HS-27A (cell line): ENCODE results near the gene GCNT1.
"Not testable (repeated sequence)": the region's sequence is repeated elsewhere in the genome, so short reads cannot be mapped to it uniquely, and the experiment has no call there.

Source experiments
- DNase-seq: peaks from one replicate; pipeline ENCODE4 v3.0.0-alpha.2; 2012; ENCODE audit warnings: low read depth, missing footprints

The GCNT1 gene

GRCh38 chr9:76490249-76490990 lies 31.4 kb downstream of the GCNT1 start:
- no peak for DNase-seq

GRCh38 chr9:76491056-76491455 lies 32.1 kb downstream of the GCNT1 start:
- not testable (repeated sequence) for DNase-seq

GRCh38 chr9:76493496-76493895 lies 34.5 kb downstream of the GCNT1 start:
- DNase-seq, result not testable (repeated sequence)

- DNase-seq, result no peak
These were observed 41.1 kb downstream of the GCNT1 start for GRCh38 chr9:76500061-76500460.

- DNase-seq, result no peak
These were observed 43.8 kb downstream of the GCNT1 start for GRCh38 chr9:76502746-76503145.

GRCh38 chr9:76510041-76510440 lies 51.1 kb downstream of the GCNT1 start:
- no peak for DNase-seq

- DNase-seq, result no peak
These were observed 51.5 kb downstream of the GCNT1 start for GRCh38 chr9:76510446-76510845.

GRCh38 chr9:76512826-76513225 lies 53.8 kb downstream of the GCNT1 start:
- no peak for DNase-seq

- DNase-seq, result no peak
These were observed 57.4 kb downstream of the GCNT1 start for GRCh38 chr9:76516350-76516749.

- DNase-seq, result no peak
These were observed 57.9 kb downstream of the GCNT1 start for GRCh38 chr9:76516871-76517270.

- DNase-seq, result no peak
These were observed 60.3 kb downstream of the GCNT1 start for GRCh38 chr9:76519075-76519835.

- DNase-seq, result no peak
These were observed 62.3 kb downstream of the GCNT1 start for GRCh38 chr9:76521244-76521681.

GRCh38 chr9:76521906-76522305 lies 62.9 kb downstream of the GCNT1 start:
- DNase-seq, result no peak

- DNase-seq, result not testable (repeated sequence)
These were observed 64.7 kb downstream of the GCNT1 start for GRCh38 chr9:76523617-76524200.

GRCh38 chr9:76525196-76525595 lies 66.2 kb downstream of the GCNT1 start:
- no peak for DNase-seq

GRCh38 chr9:76526026-76526425 lies 67.0 kb downstream of the GCNT1 start:
- no peak for DNase-seq

GRCh38 chr9:76528056-76528455 lies 69.1 kb downstream of the GCNT1 start:
- DNase-seq, result no peak

- no peak for DNase-seq
These were observed 69.7 kb downstream of the GCNT1 start for GRCh38 chr9:76528642-76529190.

- DNase-seq, result no peak
These were observed 70.7 kb downstream of the GCNT1 start for GRCh38 chr9:76529653-76530052.

- DNase-seq, result no peak
These were observed 71.6 kb downstream of the GCNT1 start for GRCh38 chr9:76530458-76531110.

- DNase-seq, result no peak
These were observed 72.3 kb downstream of the GCNT1 start for GRCh38 chr9:76531231-76531780.

GRCh38 chr9:76532877-76533276 lies 73.9 kb downstream of the GCNT1 start:
- DNase-seq, result not testable (repeated sequence)
